NCI-H82 treated with DMSO at 0.1 percent for 48 hours (cell line): ENCODE results near the gene CDCA4.

Experiments used
- DNase-seq: peaks from one replicate; lab custom pipeline; 2025; ENCODE audit not compliant: unreplicated experiment; lab: John Stamatoyannopoulos, UW

Gene CDCA4

DNA sequence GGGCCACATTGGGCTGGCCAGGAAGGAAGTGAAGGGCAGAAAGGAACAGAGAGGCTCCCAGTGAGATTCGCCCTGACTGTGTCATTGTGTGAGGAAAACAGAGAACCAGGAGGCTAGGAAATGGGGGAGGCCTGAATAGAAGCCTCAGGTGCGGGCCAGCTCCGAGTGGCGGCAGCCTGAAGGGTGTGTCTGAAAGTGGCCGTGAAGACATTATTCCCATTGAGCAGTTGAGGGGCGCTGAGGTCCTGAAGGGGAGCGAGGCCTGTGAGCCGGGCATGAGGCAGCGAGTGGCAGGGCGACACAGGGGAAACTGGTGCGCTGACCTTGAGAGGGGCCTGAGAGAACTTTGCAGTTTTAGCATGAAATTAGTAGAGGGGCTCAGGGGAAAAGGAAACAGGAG is 28.4 kb downstream of the CDCA4 start:
- no peak for DNase-seq

GRCh38 chr14:104991896-104992230 is 29.0 kb downstream of the CDCA4 start:
- DNase-seq = no peak

- DNase-seq = no peak
These were observed 31.0 kb downstream of the CDCA4 start for GRCh38 chr14:104989951-104990303.

DNA sequence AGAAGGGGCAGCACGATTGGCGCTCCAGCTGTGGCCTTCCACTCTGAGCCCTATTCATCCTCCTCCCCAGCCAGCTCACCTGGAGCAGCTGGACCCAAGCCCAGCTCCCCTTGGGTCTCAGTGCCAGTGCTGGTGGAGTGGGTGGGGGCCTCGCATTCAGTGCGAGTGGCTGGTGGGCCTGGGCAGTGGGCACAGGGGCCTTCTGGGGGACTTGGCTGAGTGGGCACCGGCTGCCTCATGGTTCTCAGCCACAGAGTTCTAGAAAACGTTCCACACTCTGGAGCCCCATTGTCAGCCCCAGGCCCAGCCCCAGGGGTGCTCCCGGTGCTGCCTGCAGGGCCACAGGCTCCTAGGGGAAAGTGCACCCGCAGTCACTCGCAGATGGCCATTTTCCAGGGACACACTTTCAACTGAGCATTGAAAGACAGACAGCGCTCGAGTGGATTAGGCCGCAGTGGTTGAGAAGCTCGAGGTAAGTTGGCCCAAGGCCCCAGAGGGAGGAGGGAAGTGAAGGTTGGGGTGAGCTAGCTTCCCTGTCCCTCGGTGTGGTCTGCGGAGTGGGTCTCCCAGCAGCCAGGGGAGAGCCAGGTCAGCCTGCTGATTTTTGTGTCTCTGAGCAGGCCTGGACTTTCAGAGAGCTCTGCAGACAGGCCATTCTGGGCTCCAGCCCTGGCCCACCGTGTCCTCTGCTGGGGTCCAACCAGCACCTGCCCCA is 31.5 kb downstream of the CDCA4 start:
- no peak for DNase-seq

DNA sequence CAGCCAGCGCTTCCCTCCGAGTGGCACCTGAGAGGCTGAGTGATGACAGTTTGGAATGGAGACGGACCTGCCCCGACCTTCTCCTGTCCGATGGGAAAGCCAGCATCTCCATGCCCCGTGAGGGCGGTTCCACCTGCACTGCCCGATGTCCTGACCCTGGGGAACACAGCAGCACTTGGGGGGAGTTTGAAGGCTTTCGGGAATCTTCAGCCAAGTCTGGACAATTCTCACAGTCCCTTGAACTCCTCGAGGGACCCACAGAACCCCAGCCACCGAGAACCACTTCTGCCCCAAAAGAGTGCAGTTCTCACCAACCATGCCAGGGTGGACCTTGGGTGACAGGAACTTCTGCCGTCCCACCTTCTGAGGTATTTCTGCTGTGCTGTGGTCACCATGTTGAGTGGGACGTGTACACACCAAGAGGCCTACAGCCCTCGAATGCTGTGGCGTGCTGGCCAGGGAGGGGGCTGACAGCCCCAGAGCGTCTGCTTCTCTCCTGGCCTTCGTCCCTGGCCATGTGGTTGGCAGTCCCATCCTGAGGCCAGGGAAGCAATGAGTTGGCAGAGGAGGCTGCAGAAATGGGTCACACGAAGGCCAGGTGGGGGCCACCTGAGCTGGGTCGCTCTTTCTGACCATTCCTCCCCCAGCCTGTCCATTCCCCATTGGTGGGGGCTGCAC is 34.3 kb downstream of the CDCA4 start:
- no peak for DNase-seq

DNA sequence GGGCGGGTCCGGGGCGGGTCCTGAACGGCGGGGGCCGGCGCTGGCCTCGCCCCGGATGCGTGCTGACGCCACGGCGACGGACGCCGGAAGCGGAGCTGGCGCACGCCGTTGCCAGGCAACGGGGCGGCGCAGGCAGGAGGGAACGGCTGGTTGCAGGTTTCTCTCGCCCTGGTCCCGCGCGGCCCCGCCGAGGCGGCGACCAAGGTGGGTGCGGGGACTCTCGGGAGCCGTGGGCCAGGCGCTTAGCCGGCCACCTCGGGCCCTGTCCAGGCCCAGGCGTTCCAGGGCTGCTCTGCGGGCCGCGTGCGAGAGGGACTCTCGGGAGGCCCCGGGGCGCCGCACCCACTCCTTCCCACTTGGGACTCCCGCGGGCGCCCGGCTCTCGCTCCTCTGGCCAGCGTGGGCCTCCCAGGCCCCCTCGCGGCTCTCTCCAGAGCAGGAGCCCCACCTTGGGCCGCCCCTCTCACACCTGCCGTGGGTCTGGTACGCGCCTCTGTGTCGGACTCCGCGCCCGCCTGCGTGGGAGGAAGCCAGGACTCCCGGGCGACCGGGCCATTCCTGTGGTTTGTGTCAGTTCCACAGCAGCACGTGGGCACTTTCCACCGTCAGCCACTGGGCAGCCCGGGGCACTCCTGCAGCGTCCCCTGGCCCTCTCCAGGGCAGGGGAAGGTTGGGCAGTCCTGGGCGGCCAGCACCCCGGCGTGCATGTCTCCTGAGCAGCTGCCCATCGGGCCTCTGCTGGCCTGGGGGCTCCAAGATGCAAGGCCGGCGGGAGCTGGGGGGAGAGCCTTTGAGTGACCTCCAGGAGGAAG is 35.0 kb downstream of the CDCA4 start, which contains the start of gene CLBA1:
TSS of gene CLBA1 (plus strand) at position 114 of the 812 bp plus-strand sequence. CDS start at position 758, 644 bp downstream.
- DNase-seq = peak; percentile 6

GRCh38 chr14:104984056-104984894 is 36.6 kb downstream of the CDCA4 start:
- no peak for DNase-seq

DNA sequence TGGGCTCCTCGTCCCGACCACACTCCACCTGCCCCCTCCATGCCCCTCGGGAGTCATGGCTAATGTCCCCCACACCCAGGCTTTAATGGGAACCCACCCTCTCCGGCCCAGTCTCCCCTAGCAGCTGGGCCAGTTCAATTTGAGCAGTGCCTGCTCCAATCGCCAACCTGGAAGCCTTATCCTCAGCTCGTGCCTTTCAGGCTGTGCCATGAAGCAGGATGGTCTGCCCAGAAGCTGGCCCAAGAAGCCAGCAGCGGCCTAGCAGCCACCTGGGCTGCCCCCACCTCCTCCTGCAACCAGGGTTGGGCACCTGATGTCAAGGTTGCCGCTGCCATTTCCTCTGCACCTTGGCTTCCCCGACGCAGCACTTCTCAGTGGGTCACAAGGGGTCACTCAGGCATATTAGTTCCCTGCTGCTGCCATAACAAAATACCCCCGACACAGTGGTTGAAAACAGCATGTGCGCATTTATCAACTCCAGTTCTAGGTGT is 37.6 kb downstream of the CDCA4 start:
- DNase-seq = no peak

- DNase-seq = no peak
These were observed 38.2 kb downstream of the CDCA4 start for GRCh38 chr14:104982548-104983230.

GRCh38 chr14:104981699-104982541 is 39.0 kb downstream of the CDCA4 start:
- no peak for DNase-seq

DNA sequence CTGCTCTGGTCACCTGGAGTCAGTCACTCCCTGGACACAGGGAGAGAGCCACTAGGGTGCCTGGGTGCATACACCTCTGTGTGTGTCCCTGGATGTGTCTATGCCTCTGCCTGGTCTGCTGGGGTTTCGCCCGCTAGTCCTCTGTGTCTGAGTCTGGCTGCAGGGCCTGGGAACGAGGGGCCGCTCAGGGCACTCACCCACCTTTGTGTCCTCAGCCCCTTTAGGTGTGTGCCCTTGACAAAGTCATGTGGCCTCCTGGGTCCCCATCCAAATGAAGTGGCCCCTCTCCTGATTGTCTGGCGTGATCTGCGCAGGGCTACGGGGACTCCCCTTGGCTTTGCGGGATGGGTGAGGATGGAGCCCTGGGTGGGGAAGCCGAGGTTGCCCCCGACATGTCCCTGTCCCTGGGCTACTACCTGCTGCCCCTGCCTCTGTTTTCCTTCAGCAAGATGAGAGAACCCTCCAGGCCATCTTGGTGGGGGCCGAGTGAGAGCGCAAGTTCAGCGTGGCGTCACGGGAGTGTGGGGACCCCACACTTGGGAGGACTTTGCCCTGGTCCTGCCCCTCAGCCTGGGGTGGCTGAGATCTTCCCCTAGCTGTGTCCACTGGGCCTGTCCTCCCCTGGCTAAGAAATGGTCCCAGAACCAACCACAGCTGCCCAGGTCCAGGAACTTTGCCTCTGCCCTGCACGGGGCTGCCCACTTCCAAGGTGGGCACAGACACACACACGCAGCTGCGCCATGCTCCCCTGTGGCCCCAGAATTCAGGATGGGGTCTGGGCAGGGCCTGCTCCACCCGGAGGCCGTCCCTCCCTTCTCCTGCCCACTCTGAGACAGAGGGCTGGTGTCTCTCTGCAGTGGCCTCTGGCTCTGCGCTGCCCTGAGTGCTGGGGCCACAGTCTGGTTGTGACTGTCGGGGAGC is 40.0 kb downstream of the CDCA4 start:
- DNase-seq = no peak

DNA sequence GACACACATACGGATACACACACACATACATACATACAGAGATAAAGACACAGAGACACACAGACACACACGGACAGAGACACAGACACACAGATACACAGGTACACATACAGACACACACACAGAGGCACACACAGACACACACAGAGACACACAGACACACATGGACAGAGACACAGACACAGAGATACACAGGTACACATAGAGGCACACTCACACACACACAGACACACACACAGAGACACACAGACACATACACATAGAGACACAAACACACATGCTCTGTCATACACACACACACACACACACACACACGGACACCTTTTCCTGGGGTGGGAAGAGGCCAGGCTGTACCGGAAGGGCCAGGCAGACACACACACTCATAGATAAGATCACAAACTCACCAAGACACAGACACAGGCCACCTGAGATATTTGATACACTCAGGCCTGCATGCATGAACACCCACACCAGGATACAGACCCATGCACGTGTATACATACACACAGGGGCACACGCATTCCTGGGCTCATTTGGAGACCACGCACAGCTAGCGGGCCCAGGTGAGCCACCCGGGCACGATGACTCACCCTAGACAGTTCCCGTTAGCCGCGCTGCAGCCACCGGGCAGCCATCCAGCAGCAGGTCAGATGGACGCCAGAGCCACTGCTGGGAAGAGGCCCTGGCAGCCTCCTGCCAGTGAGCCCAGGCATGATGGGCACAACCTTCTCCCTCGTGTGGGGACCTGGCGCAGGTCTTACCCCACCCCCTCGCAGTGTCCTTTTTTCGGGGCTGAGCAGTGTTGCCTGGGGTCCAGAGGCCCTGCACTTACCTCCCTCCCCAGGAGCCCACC is 40.9 kb downstream of the CDCA4 start:
- no peak for DNase-seq

DNA sequence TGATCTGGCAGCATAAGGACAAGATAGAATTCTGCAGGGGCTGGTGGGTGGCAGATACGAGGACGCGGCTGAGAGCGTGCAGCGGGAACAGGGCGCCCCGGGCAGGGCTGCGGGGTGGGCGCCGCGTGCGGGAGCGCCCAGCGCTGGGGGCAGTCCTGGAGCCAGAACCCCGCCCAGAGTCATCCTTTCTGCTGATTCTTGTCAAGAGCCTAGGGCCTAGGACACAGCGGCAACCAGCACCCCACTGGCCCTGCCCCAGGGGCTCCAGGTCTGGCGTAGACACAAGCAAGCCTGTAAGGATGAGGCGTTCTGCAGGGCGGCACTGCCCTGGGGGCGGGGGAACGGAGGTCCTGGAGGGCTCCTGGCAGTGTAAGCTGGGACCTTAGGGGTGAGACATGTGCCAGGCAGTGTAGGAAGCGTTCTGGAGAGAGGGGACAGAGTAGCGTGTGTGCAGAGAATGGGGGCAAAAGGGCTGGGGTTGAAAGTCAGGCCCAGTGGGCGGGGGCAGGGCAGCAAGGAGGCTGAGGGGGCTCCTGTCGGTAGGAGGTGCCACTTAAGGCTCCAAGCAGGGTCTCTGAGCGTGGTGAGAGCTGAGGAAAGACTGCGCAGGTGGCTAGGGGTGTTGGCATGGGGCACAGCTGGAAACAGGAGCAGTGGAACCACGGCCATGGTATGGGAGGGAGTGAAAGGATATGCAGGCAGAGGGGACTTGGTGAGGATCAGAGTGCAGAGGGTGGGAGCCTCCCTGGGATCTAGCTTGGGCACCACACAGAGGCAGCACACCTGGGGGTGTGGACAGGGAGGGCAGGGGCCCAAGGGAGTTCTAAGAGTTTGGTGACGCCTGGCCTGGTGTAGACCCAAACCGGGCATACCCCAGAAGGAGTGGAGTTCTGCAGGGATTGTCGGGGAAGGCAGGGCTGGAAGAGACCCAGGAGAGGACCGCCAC is 41.9 kb downstream of the CDCA4 start:
- no peak for DNase-seq

- DNase-seq = peak; percentile 57
These were observed 42.9 kb downstream of the CDCA4 start, which contains the start of gene AHNAK2 for GRCh38 chr14:104977681-104978653. AHNAK2 (minus strand) TSS chr14:104978374; CDS start chr14:104978237, 137 bp downstream.
